Epithelial cell of prostate (primary cell): ENCODE measurements around the gene EVC2.
A peak's percentile ranks its signal among the peaks of the same experiment; 100 is the strongest.
"Not testable (repeated sequence)": the region's sequence is repeated elsewhere in the genome, so short reads cannot be mapped to it uniquely, and the experiment has no call there.

Experiments
- DNase-seq: peaks from one replicate; pipeline ENCODE4 v3.0.0-alpha.2; 2011; ENCODE audit warnings: low read depth, low spot score
- H3K27ac ChIP-seq: fragments of 450-650 bp; 2 replicates; pipeline ENCODE4 v1.5.1; 2017; ENCODE audit warnings: mild to moderate bottlenecking

EVC2 gene

DNA sequence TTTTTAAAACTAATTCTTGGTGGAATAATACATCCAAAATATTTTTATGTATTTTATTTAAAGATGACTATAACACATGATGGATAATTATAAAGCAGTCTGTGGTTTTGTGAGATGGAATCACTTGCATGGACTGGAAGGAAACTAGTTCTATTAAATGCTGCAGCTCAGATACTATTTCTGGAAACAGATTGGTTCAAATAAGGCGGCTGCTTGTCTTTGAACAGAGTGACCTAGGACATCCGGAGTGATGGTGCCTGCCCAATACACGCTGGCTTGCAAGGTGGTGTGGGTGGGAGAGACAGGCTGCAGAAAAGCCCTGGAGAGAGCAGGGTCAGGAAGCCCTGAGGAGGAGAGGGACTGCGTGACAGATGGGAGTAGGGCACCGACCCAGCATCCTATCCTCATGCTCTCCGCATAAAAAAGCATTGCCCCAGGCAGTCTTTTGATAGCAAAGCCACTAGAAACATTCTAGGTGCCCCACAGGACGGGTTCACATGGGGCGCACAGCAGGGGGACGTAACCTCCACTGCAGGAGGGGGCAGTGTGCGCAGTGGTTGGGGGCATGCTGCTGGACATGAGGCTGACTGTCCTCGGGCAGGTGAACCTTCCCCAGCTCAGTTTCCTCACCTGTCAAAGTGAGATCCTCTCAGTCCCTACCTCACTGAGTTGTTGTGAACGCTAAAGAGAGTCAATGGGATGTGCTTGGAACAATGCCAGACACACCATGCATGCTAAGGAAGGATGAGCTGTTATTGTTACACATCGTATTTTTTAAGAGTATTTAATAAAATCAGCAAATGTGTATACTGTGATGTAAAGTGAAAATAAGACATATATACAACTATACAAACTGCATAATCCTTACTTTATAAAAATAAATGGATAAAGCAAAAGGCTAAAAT is 71.3 kb downstream of the EVC2 start:
- H3K27ac ChIP-seq = peak overlapping the region; percentile 89
- no peak for DNase-seq

DNA sequence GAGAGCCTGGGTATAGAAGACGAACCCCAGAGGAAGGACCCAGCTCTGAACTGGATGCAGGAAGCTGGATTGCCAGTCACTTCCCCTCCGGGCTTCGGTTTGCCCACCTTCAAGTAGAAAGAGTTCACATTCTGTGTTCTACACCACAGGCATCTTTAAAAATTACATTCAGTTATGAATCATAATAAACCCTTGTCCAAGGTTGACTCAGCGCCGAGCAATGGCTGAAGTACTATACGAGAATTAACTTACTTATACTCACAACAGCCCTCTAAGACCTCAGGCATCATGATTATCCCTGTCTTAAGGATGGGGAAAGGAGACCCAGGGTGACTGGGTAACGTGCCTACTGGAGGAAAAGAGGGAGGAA is 72.5 kb downstream of the EVC2 start:
- peak; percentile 31 for DNase-seq
- peak overlapping the region; percentile 60 for H3K27ac ChIP-seq

DNA sequence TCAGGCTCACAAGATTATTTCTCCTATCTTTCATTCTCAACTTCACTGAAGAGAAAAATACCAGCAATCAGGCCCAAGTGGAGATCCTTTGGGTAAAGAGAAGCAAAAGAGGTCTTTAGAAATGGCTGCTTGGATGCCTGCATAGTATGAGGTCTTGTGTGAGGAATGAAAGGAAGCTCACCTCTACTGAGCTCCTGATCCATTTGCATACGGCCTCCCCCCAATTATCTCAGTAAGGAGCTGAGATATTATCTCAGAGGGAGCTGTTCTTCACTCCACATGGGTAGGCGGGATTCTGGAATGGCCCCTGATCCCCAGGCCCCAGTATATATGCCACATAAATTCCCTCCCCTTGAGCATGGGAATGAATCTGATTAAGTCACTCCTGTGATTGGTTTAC is 75.8 kb downstream of the EVC2 start:
- H3K27ac ChIP-seq = no peak overlapping the region
- no peak for DNase-seq

DNA sequence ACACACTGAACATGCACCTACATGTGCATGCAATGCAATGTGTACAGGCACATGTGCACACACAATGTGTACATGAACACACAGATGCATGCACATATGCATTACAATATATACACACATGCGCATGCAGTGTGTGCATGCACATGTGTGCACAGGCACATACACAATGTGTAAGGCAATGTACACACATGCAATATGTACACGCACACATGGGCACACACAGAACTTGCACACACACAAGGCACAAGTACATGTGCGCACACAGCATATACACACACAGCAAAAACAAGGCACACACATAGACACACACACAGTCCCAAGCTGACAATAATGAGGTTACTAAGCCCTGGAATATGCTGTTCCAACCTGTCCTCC is 76.3 kb downstream of the EVC2 start:
- H3K27ac ChIP-seq = no peak overlapping the region
- DNase-seq = no peak

DNA sequence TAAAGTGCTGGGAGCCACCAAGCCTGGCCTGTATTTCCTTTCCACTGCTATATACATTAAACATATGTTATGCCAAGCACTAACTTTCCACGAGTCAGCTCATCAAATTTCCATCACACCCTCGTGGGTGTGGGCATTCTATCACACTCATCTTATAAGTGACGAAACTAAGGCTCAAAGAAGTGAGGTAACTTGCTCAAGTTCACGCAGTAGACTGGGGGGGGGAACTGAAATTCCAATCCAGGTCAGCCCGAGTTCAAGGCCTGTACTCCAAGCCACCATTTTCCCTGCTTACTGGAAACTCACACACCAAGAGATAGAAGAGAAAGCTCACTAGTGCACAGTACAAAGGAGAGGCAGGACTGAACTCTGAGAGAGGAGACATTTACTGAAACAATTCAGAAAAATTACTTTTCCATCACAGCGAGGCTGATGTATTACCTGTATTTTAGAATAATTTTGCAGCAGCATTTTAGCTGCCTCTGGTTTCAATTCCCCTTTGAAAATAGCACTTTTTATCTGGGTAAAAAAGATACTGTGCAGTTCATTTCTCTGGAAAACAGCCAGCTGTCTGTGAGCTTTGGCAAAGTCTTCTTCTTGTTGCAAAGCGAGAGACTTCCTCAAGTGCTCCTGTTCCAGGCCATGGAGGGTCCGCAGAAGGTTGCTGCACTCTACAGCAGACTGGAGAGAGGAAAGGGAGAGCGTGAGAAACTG is 76.8 kb downstream of the EVC2 start:
- DNase-seq = no peak
- no peak overlapping the region for H3K27ac ChIP-seq

DNA sequence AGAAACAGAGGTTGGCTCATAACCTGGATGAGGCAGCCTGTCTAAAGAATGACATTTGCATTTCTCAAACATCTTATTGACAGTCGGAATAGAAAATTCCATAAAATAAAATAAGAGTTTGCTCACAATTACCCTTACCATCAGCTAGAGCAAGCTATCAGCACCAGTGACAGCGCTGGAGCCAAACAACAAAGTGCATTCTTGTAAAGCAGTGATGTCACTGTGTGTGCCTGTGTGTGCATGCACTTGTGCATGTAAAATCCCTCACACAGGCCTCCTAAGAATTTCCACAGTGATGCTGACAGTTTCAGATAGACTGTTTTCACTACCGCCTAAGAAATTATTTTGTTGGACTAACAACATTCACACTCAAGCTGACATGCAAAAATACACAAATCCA is 77.6 kb downstream of the EVC2 start:
- no peak overlapping the region for H3K27ac ChIP-seq
- DNase-seq = no peak

DNA sequence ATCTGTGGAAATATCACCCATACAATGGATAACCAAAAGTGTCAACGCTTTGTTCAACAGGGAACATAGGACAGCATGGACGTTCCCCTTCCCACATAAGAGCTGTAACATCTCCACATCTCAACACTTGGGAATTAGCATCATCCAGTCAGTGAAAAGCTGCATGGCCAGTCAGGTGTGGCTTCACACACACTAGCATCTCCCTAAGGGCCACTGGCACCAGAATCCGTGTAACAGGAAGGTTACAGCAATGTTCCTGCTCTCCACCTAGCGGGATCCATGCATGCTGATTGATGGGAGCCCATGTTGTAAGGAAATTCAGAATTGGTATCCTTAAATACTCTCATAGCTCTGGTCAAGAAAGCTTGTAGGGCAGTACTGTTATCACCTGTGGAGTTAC is 78.8 kb downstream of the EVC2 start:
- no peak overlapping the region for H3K27ac ChIP-seq
- DNase-seq = no peak

DNA sequence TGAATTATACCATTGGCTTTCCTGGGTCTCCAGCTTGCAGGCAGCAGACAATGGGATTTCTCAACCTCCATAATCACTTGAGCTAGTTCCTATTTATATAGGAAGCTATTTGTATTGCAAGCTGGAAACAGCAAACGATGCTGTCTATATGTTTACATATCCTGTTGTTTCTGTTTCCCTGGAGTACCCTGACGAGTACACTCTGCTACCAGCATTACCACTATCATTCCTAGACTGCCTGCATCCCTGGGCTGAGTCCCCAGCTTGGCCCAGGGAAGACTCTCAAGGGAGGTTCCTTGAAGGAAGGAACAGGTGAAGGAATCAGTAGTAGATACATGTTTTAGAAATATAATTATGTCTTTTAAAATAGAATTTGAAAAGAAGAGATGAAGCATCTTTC is 81.4 kb downstream of the EVC2 start:
- no peak for DNase-seq
- no peak overlapping the region for H3K27ac ChIP-seq

DNA sequence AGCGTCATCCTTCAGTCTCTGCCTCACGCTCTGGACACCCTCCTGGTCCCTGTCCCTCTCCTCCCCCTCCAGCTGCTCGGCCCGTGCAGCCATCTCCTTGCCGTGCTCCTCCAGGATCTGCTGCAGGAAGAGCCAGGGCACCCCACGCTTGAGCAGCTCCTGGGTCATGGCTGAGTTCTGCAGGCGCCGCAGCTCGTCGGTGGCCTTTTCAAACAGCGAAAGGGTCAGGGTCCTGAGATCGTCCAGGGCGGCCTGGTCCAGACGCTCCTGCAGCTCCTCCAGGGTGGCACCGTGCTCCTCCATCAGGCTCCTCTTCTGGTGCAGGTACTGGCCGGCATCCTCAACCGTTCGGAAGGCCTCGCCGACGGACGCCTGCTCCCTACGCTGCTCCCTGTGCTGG is 85.8 kb downstream of the EVC2 start:
- H3K27ac ChIP-seq = no peak overlapping the region
- DNase-seq = no peak

DNA sequence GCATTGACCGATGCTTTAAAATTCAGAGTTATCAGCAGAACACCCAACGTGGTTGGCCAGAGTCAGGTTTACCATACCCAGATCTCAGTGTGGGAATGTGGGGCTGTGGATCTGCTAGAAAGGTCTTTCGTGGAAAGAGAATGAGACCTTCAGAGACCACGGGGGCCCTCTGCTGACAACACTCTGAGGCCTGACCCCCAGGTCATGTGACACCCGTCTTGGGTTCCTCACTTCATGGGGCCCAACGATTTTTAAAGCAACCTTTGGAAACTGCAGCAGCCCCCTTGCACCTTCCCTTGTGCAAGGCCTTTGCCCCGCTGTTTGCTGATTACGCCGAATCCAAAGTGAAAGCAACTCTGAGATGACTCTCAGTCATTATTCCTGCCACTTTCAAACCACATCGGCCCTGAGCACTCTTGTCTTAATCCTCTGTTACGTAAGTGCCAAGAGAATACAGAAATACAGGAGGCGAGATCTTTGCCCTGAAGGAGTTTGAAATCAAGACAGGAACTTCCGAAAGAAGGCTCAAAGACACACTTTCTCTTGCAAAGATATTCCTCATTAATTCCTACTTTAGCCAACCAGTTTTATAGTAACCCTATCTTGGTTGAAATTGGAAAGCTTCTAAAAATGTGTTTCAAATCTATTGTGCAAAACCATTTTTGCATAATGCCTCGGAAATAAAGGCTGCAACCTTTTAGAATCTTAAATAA is 88.3 kb downstream of the EVC2 start:
- no peak overlapping the region for H3K27ac ChIP-seq
- DNase-seq = no peak

DNA sequence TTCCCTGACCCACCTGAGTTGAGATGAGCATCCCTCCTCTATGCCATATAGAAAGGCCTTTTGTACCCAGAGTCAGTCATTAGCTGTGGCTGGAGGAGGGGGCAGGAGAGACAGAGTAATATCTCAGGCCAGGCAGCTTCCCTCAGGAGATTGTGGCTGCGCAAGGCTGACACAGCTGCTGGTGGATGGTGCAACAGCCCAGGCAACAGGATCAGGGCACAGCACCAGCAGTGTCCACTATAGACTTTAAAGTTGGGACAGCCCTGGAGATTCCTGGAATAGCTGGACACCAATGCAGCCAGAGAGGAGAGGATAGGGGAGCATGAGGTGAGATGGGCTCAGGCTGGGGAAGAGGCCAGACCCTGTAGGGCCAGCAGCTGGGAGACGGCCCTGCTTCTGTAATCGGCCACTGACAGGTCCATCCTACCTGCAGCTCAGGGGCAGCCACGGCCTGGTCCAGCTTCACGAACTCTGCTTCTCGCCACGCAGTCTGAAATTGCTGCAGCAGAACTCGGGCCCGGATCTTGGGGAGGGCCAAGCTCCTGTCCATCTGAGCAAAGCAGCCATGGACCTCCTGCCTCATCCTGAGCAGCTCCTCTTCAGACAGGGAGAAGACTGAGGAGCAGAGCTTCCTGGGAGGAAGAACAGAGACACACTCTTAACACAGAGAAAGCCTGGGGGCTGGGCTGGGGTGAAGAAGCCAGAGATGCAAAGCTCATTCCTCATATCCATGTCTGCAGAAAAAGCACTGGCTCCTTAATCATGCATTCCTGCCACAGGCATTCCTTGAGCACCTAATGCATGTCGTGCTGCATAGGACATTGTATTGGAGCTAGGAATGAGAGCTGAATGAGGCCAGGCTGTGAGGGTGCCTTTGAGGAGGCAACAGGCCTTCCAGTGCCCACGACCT is 90.1 kb downstream of the EVC2 start:
- no peak overlapping the region for H3K27ac ChIP-seq
- DNase-seq = no peak

DNA sequence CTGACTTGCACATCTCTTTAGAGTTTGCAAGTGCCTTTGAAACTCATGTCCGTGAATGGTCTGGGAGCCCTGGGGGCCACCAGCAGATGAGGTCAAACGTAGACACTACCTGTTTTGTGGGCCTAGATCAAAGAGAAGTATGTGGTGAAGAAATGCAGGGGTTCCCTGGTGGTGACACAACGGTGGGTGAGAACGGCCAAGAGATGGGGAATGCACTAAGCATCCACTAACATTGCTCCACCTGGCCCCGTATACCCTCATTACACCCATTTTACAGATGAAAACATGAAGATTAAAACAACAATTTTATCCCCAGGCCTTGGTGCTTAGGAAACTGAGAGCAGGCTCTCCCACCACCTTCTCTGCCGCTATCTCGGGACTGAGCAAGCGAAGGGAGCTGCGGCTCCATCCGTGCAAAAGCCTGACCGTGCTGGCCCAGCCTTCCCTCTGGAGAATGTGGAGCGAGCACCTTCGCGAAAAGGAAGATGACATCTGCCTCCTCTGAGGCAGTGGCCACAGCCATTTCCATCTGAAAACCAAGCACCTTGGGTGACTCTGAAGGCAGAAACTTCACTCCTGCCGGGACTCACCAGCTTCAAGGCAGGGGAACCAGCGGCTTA is 91.9 kb downstream of the EVC2 start:
- no peak for DNase-seq
- no peak overlapping the region for H3K27ac ChIP-seq

DNA sequence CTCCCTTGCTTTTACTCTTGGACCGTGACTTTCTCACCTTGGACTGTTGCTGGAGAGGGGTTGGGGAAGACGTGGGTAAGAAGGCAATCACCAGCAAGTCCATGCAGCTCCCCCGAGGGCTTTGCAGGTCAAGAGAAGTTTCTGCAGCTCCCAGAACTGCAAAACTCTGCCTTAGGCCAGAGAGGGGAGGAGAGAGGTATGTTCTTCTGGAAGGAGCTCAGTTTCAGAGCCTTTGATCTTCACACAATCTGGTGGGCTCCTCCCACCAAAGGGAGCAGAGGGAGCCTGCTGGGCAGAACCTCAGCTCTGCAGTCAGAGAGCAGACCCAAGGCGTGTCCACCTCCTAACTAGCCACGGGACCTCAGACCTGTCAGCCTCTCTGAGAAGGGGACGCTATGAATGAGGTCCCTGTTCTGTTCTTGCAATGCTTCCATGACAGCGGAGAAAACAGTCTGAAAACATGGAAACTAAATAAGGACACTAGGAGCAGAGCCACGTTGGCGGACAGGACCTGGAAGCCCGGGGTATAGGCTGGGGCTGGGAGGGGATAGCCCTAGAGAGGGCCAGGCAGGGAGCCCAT is 92.8 kb downstream of the EVC2 start:
- no peak for DNase-seq
- no peak overlapping the region for H3K27ac ChIP-seq

DNA sequence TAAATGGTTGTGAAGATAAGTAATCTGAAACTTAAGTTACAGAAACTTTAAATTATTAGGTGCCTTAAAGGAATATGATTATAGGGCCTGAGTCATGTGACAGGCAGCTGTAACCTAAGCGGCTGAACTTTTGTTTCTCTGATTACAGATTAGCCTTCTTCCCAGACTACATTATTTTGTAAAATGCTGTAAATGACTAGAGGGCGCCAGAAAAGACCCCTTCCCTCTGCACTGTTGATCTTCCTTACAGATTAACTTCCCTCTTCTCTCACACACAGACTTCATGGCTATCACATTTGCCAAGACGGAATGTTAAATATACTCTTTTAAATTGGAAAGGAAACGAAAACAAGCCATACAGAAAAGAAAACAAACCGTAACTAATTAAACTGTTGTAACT is 96.6 kb downstream of the EVC2 start:
- no peak overlapping the region for H3K27ac ChIP-seq

DNA sequence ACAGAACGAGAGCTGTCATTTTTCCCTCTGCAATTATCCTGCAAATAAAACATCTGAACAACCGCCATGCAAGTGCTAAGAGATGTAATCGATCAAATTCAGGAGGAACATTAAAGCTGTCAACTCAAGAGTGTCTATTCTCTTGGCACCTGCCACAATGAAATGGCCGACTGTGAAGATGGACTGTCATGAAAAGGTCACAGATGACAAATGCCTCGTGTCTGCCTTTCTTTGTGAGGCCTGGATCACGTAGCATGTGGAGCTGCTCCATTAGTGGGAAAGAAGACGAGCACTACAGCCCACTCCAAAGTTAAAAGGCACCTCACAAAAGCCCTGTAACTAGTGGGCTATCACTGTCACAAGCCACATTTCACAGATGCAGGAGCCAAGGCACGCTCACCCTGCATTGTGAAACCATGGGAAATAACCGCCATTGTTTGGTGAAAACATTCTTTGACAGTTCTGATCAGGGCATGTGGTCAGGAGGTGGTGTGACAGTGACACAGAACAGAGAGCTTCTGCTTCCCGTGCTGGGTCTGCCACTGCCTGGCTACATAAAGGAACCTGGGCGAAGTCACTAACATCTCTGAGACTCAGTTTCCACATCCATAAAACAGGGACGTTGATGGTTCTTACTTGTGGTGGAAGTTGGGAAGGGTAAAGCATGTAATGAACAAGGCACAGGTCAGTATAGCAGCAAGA is 98.9 kb downstream of the EVC2 start:
- no peak overlapping the region for H3K27ac ChIP-seq
- DNase-seq = no peak

More for the DNA sequence above, 96.6 kb downstream of the EVC2 start:
- DNase-seq = no peak

DNA sequence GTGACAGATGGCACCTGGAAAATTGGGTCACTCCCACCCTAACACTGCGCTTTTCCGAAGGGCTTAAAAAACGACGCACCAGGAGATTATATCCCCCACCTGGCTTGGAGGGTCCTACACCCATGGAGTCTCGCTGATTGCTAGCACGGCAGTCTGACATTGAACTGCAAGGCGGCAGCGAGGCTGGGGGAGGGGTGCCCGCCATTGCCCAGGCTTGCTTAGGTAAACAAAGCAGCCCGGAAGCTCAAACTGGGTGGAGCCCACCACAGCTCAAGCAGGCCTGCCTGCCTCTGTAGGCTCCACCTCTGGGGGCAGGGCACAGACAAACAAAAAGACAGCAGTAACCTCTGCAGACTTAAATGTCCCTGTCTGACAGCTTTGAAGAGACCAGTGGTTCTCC is 114.5 kb downstream of the EVC2 start:
- not testable (repeated sequence) for DNase-seq, H3K27ac ChIP-seq

DNA sequence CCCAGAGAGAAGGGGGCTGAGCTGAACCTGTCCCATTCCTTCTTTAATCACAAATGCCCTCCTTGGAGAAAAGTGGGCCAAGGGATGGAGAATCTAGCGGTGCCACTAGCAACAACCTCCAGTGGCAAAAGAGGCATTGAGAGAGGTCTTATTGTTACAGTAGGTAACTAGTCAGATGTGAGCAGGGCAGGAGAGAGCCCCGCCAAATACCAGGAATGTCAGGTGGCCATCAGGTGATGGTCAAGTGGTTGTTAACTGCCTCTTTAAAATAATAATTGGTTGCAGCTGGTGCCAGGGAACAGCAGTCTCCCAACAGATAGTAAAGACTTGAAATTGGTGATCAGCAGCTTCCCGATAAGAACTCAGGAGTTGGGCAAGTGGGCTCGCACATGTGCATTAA is 116.1 kb downstream of the EVC2 start:
- no peak for DNase-seq
- H3K27ac ChIP-seq = no peak overlapping the region

DNA sequence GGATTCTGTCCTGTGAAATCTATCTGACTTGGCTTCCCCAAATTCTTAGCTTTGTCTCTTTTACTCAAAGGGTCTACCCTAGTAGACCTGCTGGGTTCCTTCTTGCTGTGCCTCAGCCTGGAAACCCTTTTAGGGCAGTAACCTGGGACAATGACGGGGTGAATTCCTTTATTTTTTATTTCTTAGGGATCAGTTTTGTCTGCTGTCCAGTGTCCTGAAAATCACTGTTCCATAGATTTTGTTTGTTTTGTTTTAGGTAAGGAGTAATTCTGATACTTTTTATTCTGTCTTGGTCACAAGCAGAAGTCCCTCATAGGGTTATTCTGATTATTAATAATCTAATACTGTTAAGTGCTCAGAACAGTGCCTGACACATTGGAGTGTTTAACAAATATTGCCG is 118.9 kb downstream of the EVC2 start:
- H3K27ac ChIP-seq = no peak overlapping the region
- no peak for DNase-seq

DNA sequence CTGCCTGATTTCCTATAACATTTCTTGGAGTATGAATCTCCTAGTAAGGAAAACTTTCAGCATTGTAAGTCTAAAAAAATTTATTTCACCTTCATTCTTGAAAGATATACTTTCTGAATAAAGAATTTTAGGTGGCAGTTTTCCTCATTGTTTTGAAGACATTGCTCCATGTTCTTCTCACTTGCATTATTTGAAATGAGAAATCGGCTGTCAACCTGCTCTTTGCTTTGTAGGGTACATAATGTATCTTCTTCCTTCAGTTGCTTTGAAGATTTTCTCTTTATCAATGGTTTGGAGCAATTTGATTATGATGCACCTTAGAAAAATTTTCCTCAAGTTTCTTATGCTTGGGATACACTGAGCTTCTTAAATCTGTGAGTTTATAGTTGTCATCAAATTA is 120.3 kb downstream of the EVC2 start:
- H3K27ac ChIP-seq = no peak overlapping the region
- no peak for DNase-seq
